Measurements from ENCODE around the gene PCDHGB2. TPM values are rescaled to one million over a fixed set of nuclear protein-coding genes. Genes with fewer than 3 reads are reported as not detected.
A peak's percentile ranks its signal among the peaks of the same experiment; 100 is the strongest.
"Not testable (repeated sequence)": the region's sequence is repeated elsewhere in the genome, so short reads cannot be mapped to it uniquely, and the experiment has no call there.

The PCDHGB2 gene
- polyA plus RNA-seq, 6 donors from 2014 or later = 0.27 to 0.82 (median 0.74) TPM; not detected in 3

GRCh38 chr5:141394401-141395187 lies 34.8 kb downstream of the PCDHGB2 start:
- H3K4me1 Mint-ChIP-seq; ATAC-seq (ENCODE audit: low read depth in 2 of 2); DNase-seq: not testable (repeated sequence)
- H3K27ac Mint-ChIP-seq = peak overlapping the region in 2 of 6 donors; percentile 24 to 79
- H3K9me3 Mint-ChIP-seq = peaks cover 4 to 71% (median 38%) of the 10 kb centered on the region in 7 donors
- peaks cover 52 to 75% (median 55%) of the 10 kb centered on the region in 3 donors for H3K27me3 Mint-ChIP-seq
- peak overlapping the region in 1 of 8 donors; percentile 16 for H3K4me3 Mint-ChIP-seq
- H3K36me3 Mint-ChIP-seq = peaks cover 16 to 21% of the 10 kb centered on the region in 2 donors

DNA sequence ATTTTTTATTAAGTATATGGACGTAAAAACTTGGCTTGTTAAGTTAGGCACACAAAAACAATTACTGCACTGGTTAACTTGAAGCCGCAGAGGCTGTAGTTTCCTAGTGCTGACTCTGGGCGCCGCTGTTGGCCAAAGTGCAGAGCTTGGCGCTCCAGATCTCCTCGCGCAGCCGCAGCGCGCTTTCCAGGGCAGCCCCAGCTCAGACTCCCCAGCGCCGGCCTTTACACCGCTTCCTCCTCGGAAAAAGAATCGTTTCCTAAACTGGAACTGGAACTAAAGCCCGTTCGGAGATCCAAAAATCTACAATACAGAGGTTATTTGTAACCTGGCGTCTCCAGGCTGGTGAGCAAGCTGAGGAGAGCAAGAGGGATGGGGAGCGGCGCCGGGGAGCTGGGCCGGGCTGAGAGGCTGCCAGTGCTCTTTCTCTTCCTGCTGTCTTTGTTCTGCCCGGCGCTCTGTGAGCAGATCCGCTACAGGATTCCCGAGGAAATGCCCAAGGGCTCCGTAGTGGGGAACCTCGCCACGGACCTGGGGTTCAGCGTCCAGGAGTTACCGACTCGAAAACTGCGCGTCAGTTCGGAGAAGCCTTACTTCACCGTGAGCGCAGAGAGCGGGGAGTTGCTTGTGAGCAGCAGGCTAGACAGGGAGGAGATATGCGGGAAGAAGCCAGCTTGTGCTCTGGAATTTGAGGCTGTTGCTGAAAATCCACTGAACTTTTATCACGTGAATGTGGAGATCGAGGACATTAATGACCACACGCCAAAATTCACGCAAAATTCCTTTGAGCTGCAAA lies 38.2 kb downstream of the PCDHGB2 start, which contains the start of gene PCDHGB5:
Gene PCDHGB5 (plus strand): TSS at position 192 of the 796 bp plus-strand sequence. CDS start 181 bp downstream, at position 373.
- Mint-ChIP-seq H3K9me3 (peaks cover 4 to 60% (median 34%) of the 10 kb centered on the region in 7 donors), H3K36me3 (peaks cover 12 to 19% of the 10 kb centered on the region in 2 donors), H3K27me3 (peaks cover 47 to 74% (median 52%) of the 10 kb centered on the region in 3 donors), H3K27ac (peak within 1 kb of the TSS in 1 of 6 donors; percentile 63), H3K4me3 (peak within 1 kb of the TSS; percentile 2 to 83 (median 42))
- ATAC-seq (ENCODE audit: low read depth in 2 of 2) = peak; percentile 58 to 61
- not testable (repeated sequence) for H3K4me1 Mint-ChIP-seq, DNase-seq

DNA sequence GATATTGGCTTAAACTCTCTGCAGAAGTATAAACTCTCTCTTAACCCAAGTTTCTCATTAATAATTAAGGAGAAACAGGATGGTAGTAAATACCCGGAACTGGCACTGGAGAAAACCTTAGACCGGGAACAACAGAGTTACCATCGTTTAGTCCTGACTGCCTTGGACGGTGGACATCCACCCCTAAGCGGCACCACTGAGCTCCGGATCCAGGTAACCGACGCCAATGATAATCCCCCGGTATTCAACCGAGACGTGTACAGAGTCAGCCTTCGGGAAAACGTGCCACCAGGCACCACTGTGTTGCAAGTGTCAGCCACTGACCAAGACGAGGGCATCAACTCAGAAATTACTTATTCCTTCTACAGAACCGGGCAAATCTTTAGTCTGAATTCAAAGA lies 38.8 kb downstream of the PCDHGB2 start:
- H3K27ac Mint-ChIP-seq = peak overlapping the region in 1 of 6 donors; percentile 63
- H3K27me3 Mint-ChIP-seq = peaks cover 50 to 74% (median 57%) of the 10 kb centered on the region in 3 donors
- peaks cover 4 to 61% (median 35%) of the 10 kb centered on the region in 7 donors for H3K9me3 Mint-ChIP-seq
- H3K4me3 Mint-ChIP-seq = peak overlapping the region in 1 of 8 donors; percentile 29
- ATAC-seq (ENCODE audit: low read depth in 2 of 2) (no peak), DNase-seq (no peak)
- peaks cover 9 to 25% of the 10 kb centered on the region in 2 donors for H3K36me3 Mint-ChIP-seq
- peaks cover 0 to 3% (median 0%) of the 10 kb centered on the region in 3 donors for H3K4me1 Mint-ChIP-seq

DNA sequence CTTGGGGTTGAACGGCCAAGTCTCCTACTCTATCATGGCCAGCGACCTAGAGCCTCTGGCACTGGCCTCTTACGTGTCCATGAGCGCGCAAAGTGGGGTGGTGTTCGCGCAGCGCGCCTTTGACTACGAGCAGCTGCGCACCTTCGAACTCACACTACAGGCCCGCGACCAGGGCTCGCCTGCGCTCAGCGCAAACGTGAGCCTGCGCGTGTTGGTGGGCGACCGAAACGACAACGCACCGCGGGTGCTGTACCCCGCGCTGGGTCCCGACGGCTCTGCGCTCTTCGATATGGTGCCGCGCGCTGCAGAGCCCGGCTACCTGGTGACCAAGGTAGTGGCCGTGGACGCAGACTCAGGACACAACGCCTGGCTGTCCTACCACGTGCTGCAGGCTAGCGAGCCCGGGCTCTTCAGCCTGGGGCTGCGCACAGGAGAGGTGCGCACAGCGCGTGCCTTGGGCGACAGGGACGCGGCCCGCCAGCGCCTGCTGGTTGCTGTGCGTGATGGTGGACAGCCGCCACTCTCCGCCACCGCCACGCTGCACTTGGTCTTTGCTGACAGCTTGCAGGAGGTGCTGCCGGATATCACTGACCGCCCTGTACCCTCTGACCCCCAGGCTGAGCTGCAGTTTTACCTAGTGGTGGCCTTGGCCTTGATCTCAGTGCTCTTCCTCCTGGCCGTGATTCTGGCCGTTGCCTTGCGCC lies 39.9 kb downstream of the PCDHGB2 start:
- Mint-ChIP-seq H3K27ac (peak overlapping the region in 3 of 6 donors; percentile 58 to 92 (median 81)), H3K36me3 (peaks cover 4 to 27% of the 10 kb centered on the region in 2 donors), H3K4me1 (peaks cover 0 to 3% (median 0%) of the 10 kb centered on the region in 3 donors), H3K27me3 (peaks cover 52 to 76% (median 58%) of the 10 kb centered on the region in 3 donors), H3K4me3 (peak overlapping the region in 2 of 8 donors; percentile 20 to 30), H3K9me3 (peaks cover 4 to 56% (median 35%) of the 10 kb centered on the region in 7 donors)
- ATAC-seq (ENCODE audit: low read depth in 2 of 2) = no peak
- DNase-seq = no peak

DNA sequence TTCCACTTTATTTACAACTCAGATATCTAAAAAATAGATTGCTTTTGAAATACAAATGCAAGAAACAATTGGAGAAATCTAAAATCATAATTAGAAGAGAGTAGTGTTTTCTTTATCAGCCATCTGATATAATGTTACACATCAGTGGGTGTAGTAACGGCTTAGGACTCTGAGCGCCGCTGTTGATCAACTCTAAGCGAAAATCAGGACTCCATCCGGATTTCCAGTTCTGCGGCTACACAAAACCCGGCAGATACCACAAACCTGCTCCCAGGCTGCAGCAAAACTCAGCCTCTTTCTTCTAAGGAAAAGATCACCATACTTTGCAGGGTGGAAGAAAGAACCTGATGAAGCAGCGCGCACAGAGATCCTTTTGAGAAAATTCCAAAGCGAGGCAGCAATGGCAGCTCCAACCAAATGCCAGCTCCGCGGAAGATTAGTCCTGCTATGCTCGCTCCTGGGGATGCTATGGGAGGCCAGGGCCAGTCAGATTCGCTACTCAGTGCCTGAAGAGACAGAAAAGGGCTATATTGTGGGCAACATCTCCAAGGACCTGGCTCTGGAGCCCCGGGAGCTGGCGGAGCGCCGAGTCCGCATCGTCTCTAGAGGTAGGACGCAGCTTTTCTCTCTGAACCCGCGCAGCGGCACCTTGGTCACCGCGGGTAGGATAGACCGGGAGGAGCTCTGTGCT lies 42.9 kb downstream of the PCDHGB2 start, which contains the start of gene PCDHGA9:
Gene PCDHGA9 (plus strand): TSS at position 226 of the 691 bp plus-strand sequence. CDS start 175 bp downstream, at position 401.
- Mint-ChIP-seq H3K27me3 (peaks cover 57 to 78% (median 69%) of the 10 kb centered on the region in 3 donors), H3K4me3 (peak within 1 kb of the TSS; percentile 65 to 89 (median 78)), H3K9me3 (peaks cover 4 to 61% (median 42%) of the 10 kb centered on the region in 7 donors), H3K27ac (peak within 1 kb of the TSS in 2 of 6 donors; percentile 56 to 82), H3K4me1 (peaks cover 0 to 5% (median 3%) of the 10 kb centered on the region in 3 donors), H3K36me3 (peaks cover 4 to 37% of the 10 kb centered on the region in 2 donors)
- no peak for ATAC-seq (ENCODE audit: low read depth in 2 of 2)
- DNase-seq = no peak

DNA sequence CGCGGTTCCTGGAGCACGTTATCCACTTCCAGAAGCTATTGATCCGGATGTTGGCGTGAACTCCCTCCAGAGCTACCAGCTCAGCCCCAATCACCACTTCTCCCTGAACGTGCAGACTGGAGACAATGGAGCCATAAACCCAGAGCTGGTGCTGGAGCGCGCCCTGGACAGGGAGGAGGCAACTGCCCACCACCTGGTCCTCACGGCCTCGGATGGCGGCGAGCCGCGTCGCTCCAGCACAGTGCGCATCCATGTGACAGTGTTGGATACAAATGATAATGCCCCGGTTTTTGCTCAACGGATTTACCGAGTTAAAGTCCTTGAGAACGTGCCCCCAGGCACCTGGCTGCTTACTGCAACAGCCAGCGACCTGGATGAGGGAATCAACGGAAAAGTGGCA lies 43.6 kb downstream of the PCDHGB2 start:
- no peak for ATAC-seq (ENCODE audit: low read depth in 2 of 2)
- peaks cover 59 to 84% (median 74%) of the 10 kb centered on the region in 3 donors for H3K27me3 Mint-ChIP-seq
- H3K4me1 Mint-ChIP-seq = peaks cover 0 to 12% (median 3%) of the 10 kb centered on the region in 3 donors
- peak overlapping the region in 2 of 6 donors; percentile 24 to 81 for H3K27ac Mint-ChIP-seq
- H3K36me3 Mint-ChIP-seq = peaks cover 4 to 42% of the 10 kb centered on the region in 2 donors
- peaks cover 4 to 68% (median 46%) of the 10 kb centered on the region in 7 donors for H3K9me3 Mint-ChIP-seq
- DNase-seq = no peak
- H3K4me3 Mint-ChIP-seq = peak overlapping the region in 3 of 8 donors; percentile 5 to 75 (median 18)

- Mint-ChIP-seq H3K9me3 (peaks cover 5 to 67% (median 41%) of the 10 kb centered on the region in 7 donors), H3K27me3 (peaks cover 61 to 72% (median 63%) of the 10 kb centered on the region in 3 donors), H3K4me1 (peaks cover 3 to 15% (median 4%) of the 10 kb centered on the region in 3 donors), H3K36me3 (peaks cover 11 to 50% of the 10 kb centered on the region in 2 donors), H3K4me3 (peak within 1 kb of the TSS; percentile 35 to 86 (median 62)), H3K27ac (peak within 1 kb of the TSS in 3 of 6 donors; percentile 20 to 53 (median 28))
- DNase-seq = not testable (repeated sequence)
- ATAC-seq (ENCODE audit: low read depth in 2 of 2) = peak; percentile 16 to 38
Measured at GRCh38 chr5:141407790-141408505, 48.2 kb downstream of the PCDHGB2 start, which contains the start of gene PCDHGB6. TSS of gene PCDHGB6 (plus strand) at chr5:141408021. CDS start at chr5:141408203, 182 bp downstream.

DNA sequence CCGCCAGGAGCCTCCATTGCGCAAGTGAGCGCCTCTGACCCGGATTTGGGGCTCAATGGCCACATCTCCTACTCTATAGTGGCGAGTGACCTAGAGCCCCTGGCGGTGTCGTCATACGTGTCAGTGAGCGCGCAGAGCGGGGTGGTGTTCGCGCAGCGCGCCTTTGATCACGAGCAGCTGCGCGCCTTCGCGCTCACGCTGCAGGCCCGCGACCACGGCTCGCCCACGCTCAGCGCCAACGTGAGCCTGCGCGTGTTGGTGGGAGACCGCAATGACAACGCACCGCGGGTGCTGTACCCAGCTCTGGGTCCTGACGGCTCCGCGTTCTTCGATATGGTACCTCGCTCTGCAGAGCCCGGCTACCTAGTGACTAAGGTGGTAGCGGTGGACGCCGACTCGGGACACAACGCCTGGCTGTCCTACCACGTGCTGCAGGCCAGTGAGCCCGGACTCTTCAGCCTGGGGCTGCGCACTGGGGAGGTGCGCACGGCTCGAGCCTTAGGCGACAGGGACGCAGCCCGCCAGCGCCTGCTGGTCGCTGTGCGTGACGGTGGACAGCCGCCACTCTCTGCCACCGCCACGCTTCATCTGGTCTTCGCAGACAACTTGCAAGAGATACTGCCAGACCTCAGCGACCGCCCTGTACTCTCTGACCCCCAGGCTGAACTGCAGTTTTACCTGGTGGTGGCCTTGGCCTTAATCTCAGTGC lies 50.0 kb downstream of the PCDHGB2 start:
- H3K27me3 Mint-ChIP-seq = peaks cover 63 to 72% (median 63%) of the 10 kb centered on the region in 3 donors
- ATAC-seq (ENCODE audit: low read depth in 2 of 2) = no peak
- H3K36me3 Mint-ChIP-seq = peaks cover 21 to 46% of the 10 kb centered on the region in 2 donors
- peak overlapping the region in 2 of 8 donors; percentile 8 to 34 for H3K4me3 Mint-ChIP-seq
- no peak for DNase-seq
- peaks cover 11 to 30% (median 14%) of the 10 kb centered on the region in 3 donors for H3K4me1 Mint-ChIP-seq
- H3K9me3 Mint-ChIP-seq = peaks cover 9 to 70% (median 43%) of the 10 kb centered on the region in 7 donors
- peak overlapping the region in 3 of 6 donors; percentile 22 to 48 (median 39) for H3K27ac Mint-ChIP-seq

- H3K4me1 Mint-ChIP-seq = peaks cover 11 to 30% (median 16%) of the 10 kb centered on the region in 3 donors
- peaks cover 60 to 70% (median 61%) of the 10 kb centered on the region in 3 donors for H3K27me3 Mint-ChIP-seq
- peaks cover 9 to 69% (median 44%) of the 10 kb centered on the region in 7 donors for H3K9me3 Mint-ChIP-seq
- peak overlapping the region in 1 of 8 donors; percentile 12 for H3K4me3 Mint-ChIP-seq
- DNase-seq (no peak), ATAC-seq (ENCODE audit: low read depth in 2 of 2) (no peak)
- peak overlapping the region in 2 of 6 donors; percentile 11 to 54 for H3K27ac Mint-ChIP-seq
- peaks cover 29 to 45% of the 10 kb centered on the region in 2 donors for H3K36me3 Mint-ChIP-seq
Measured at GRCh38 chr5:141411575-141411974, 51.8 kb downstream of the PCDHGB2 start.

Measured in naive B cell (primary cell).